ENCODE data around the gene PHF14.

- no peak for TF ChIP-seq POLR2A (IDR thresholded peaks at IDR 0.05)
- no peak for TF ChIP-seq CTCF (IDR thresholded peaks at IDR 0.05)
- TF ChIP-seq POLR2AphosphoS5 (IDR thresholded peaks at IDR 0.05) = no peak
- TF ChIP-seq EP300 (IDR thresholded peaks at IDR 0.05) = no peak
These were observed 25.5 kb downstream of the PHF14 start for GRCh38 chr7:10998996-10999757.
